Endothelial cell of umbilical vein (primary cell): Measurements from ENCODE around the gene DECR2.

Source experiments
- CTCF ChIP-seq, 2 donors: IDR thresholded peaks; 1 replicate in 1 of 2; 2 replicates in 1 of 2; pipeline ENCODE4 v1.5.1; 2011; ENCODE audit warnings: low read length in 2 of 2, mild to moderate bottlenecking in 2 of 2, moderate library complexity in 2 of 2, control low read depth in 1 of 2, inconsistent platforms in 1 of 2, low read depth in 1 of 2; ENCODE audit not compliant: insufficient read depth in 1 of 2; ENCODE audit errors: extremely low read depth in 1 of 2
- EZH2 ChIP-seq: IDR thresholded peaks from 2 replicates; pipeline ENCODE4 v1.6.1; 2012; ENCODE audit warnings: borderline replicate concordance, low read depth, mild to moderate bottlenecking, moderate library complexity, low read length, inconsistent platforms; ENCODE audit not compliant: severe bottlenecking
- GATA2 ChIP-seq: IDR thresholded peaks from 2 replicates; pipeline ENCODE4 v1.7.0; 2011; ENCODE audit warnings: low read depth, mild to moderate bottlenecking, moderate library complexity, mixed read lengths, low read length; ENCODE audit not compliant: insufficient read length, insufficient read depth
- JUN ChIP-seq: IDR thresholded peaks from 2 replicates; pipeline ENCODE4 v1.6.1; 2011; ENCODE audit warnings: borderline replicate concordance, low read depth; ENCODE audit not compliant: insufficient read length, insufficient read depth
- MAX ChIP-seq: IDR thresholded peaks from 2 replicates; pipeline ENCODE4 v1.6.1; 2011; ENCODE audit not compliant: insufficient read depth, insufficient read length
- MYC ChIP-seq: IDR thresholded peaks from one replicate; pipeline ENCODE4 v1.6.1; 2011; ENCODE audit warnings: mild to moderate bottlenecking, low read depth, low read length
- POLR2A ChIP-seq: IDR thresholded peaks from 2 replicates; pipeline ENCODE4 v1.6.1; 2012; ENCODE audit warnings: low read depth, mild to moderate bottlenecking, control low read depth, low read length
- POLR2AphosphoS5 ChIP-seq: IDR thresholded peaks from 2 replicates; pipeline ENCODE4 v1.6.1; 2012; ENCODE audit warnings: low read depth, mild to moderate bottlenecking, control low read depth, low read length, moderate library complexity; ENCODE audit not compliant: insufficient read depth

GRCh38 chr16:396199-396598 is 5.5 kb upstream of the DECR2 start:
- TF ChIP-seq CTCF (IDR thresholded peaks at IDR 0.05; ENCODE audit: extremely low read depth in 1 of 2, insufficient read depth in 1 of 2, low read depth in 1 of 2, low read length in 2 of 2) (no peak), EZH2 (no peak), POLR2AphosphoS5 (no peak), JUN (no peak), POLR2A (no peak), MYC (no peak), MAX (no peak), GATA2 (no peak)
